GM11168 (cell line): ENCODE results near the gene VPS36.
"Not testable (repeated sequence)": the region's sequence is repeated elsewhere in the genome, so short reads cannot be mapped to it uniquely, and the experiment has no call there.

Experiments used
- in situ Hi-C: fragments of 300-500 bp; cut with MboI; formaldehyde crosslinking; loops from one replicate; pipeline ENCODE4 v1.12.0; 2022; ENCODE audit warnings: low sequenced_read_pairs; ENCODE audit not compliant: unreplicated experiment

The VPS36 gene, protein sequence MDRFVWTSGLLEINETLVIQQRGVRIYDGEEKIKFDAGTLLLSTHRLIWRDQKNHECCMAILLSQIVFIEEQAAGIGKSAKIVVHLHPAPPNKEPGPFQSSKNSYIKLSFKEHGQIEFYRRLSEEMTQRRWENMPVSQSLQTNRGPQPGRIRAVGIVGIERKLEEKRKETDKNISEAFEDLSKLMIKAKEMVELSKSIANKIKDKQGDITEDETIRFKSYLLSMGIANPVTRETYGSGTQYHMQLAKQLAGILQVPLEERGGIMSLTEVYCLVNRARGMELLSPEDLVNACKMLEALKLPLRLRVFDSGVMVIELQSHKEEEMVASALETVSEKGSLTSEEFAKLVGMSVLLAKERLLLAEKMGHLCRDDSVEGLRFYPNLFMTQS

GRCh38 chr13:52450012-52450792 is at the start of gene VPS36:
Gene VPS36 (minus strand): TSS chr13:52450634. CDS start chr13:52450594, 40 bp downstream.
- in situ Hi-C loops = no loop called here

DNA sequence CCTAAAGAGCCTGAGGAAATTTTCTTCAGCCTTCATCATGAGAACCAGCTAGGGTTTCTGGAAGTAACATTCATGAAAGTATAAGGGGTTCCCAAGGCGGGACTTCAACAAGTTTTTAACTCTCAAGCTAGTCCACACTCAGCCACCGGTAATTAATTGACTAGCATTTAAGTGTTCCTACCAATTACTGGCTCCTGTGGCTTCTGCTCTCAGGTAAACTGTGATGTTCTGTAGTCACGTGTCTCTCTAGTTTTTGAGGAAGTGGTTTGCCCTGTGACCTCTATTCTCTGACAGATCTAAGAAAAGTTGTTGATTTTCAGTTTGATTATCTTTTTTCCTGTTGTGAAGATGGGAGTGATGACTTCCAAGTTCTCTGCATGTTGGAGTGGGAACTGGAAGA is 47.5 kb upstream of the VPS36 start:
- in situ Hi-C loops = loop anchor here (10.0 kb wide), 1 partner anchor 173 kb away; no protein-coding TSS in a partner anchor

GRCh38 chr13:52494241-52494640 is 43.8 kb upstream of the VPS36 start:
- in situ Hi-C loops = loop anchor here (10.0 kb wide), 1 partner anchor 169 kb away; no protein-coding TSS in a partner anchor

- in situ Hi-C loops = loop anchor here (10.0 kb wide), 1 partner anchor 166 kb away; no protein-coding TSS in a partner anchor
Observed at GRCh38 chr13:52491015-52491414, 40.6 kb upstream of the VPS36 start.

GRCh38 chr13:52488763-52489162 is 38.3 kb upstream of the VPS36 start:
- in situ Hi-C loops = not testable (repeated sequence)

DNA sequence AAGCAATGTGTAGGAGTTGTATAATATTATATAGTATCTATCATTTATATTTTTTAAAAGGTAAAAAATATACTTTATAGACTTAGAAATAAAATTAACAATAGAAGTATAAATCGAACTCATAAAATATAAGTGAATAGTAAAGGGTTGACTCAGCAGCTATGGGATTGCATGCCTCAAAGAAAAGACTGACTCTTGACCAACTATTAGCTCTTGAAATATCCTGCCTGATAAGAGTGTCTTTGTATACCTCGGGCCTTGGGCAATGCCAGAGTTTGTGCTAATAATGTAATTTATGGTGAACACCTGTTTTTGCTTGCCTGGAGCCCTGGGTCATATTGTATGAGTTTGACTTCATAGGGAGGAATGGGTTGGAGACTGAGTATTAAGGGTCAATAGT is 36.6 kb upstream of the VPS36 start:
- in situ Hi-C loops = not testable (repeated sequence)

- in situ Hi-C loops = not testable (repeated sequence)
Observed at GRCh38 chr13:52480677-52481428, 30.4 kb upstream of the VPS36 start.

DNA sequence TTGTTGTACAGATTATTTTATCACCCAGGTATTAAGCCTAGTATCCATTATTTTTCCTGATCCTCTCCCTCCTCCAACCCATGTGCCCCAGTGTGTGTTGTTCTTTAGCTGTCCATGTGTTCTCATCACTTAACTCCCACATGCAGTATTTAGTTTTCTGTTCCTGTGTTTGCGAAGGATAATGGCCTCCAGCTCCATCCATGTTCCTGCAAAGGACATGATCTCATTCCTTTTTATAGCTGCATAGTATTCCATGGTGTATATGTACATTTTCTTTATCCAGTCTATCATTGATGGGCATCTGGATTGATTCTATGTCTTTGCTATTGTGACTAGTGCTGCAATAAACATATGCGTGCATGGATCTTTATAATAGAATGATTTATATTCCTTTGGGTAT is 18.1 kb upstream of the VPS36 start:
- in situ Hi-C loops = not testable (repeated sequence)

GRCh38 chr13:52463526-52463925 is 13.1 kb upstream of the VPS36 start:
- in situ Hi-C loops = no loop called here

- in situ Hi-C loops = no loop called here
Observed at GRCh38 chr13:52461265-52461664, 10.8 kb upstream of the VPS36 start.

DNA sequence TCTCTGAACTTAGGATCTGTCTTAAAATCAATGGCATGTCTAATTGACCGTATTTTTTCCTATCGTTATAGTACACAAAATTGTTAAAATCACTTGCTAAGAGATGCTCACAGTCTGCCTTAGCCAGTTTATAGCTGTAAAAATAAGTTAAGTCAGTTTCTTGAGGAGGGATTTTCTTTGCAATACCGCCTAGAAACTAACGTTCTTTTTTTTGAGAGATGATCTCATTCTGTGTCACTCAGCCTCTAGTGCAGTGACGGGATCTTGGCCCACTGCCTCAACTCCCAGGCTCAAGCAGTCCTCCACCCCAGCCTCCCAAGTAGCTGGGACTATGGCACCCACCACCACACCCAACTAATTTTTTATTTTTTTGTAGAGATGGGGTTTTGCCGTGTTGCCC is 9.2 kb upstream of the VPS36 start:
- in situ Hi-C loops = no loop called here

- in situ Hi-C loops = no loop called here
Observed at GRCh38 chr13:52455677-52456041, 5.2 kb upstream of the VPS36 start.

DNA sequence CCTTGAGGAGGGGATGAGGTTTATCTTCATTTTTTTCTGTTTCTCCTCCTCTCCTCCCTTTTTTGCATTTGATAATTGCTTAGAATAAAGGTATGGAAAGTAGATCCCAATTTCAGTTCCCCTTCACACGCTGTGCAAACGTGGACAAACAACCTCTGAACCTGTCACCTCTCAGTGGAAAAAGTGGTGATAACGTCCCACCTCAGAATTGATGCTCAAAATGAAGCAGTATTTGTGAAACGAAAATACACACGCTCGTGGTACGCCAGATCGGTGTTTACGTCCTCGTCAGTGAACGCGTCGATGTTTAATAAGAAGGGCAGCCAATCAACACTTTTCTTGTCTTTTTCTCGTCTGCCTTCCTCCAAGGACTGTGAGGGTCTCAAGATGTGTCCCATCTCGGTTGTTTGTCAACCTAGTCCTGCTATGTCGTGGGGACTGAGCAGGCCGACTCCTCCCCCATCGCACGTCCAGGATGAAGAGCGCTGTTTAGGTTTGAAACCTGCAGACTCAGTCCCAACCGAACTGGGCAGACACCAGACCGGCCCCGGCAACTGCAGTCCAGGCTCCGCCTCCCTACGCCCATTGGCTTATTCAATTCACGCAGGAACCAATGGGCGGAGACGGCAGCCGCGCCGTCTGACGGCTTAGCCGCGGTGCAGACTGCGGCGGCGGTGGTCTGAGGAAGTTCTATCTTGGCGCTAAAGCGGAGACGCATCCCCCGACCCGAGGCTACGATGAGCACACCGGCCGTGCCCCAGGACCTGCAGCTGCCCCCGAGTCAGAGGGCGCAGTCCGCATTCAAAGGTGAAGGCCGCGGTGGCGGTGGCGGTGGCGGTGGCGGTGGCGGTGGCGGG is 4.6 kb upstream of the VPS36 start, which contains the start of gene CKAP2:
CKAP2 (plus strand) TSS at position 659 of the 857 bp plus-strand sequence; CDS start at position 738, 79 bp downstream.
- in situ Hi-C loops = no loop called here

DNA sequence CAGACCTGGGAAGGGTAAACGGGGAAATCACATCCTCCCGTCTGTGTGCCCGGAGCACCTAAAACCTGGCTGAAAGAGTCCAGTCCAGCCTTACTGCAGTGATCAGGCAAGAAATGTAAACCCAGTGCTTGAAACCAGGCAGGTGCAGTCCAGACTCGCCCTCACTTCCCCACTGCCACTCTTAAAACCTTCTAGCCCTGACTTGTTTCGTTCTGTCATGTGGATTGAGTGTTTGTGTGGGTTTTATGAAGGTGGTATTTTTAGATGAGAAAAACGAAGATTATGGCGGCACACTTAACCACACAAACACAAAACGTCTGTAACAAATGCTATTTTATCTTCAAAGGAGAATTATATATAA is 4.0 kb upstream of the VPS36 start:
- in situ Hi-C loops = no loop called here

DNA sequence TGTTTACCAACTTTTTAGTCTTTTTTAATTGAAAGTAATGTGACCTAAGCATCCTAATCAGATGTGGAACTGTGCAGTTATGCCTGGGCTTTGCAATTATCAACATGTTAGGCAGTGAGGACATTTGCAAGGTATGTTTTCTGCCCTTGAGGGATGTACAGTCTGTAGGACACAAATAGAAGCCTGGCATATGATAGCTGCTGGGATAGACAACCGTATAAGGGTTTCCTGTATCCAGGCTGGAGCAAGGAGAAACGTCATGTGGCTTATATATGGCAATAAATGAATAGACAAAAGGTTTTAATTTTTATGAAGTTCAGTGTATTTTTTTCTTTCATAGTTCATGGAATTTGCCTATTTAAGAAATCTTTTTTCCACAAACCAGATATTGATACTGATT is 2.0 kb upstream of the VPS36 start:
- in situ Hi-C loops = no loop called here

- in situ Hi-C loops = no loop called here
Observed at GRCh38 chr13:52451135-52451804, 836 bp upstream of the VPS36 start.

GRCh38 chr13:52450793-52451116 is 321 bp upstream of the VPS36 start:
- in situ Hi-C loops = no loop called here

- in situ Hi-C loops = no loop called here
Observed at GRCh38 chr13:52449331-52450011, 963 bp downstream of the VPS36 start.
